ENCODE measurements around the gene MPHOSPH10. TPM values are rescaled to one million over a fixed set of nuclear protein-coding genes. Genes with fewer than 3 reads are reported as not detected.
"Not testable (repeated sequence)": the region's sequence is repeated elsewhere in the genome, so short reads cannot be mapped to it uniquely, and the experiment has no call there.

The MPHOSPH10 gene
- total RNA-seq, 2 donors from 2014 or later = 14.0 to 17.3 TPM

- Histone ChIP-seq H3K4me3 (peak overlapping the region in 1 of 2 donors; percentile 22), H3K4me1 (peaks cover 0 to 10% of the 10 kb centered on the region in 2 donors), H3K27ac (no peak overlapping the region), H3K9me3 (no peaks in the 10 kb centered on the region), H3K27me3 (no peaks in the 10 kb centered on the region), H3K36me3 (no peaks in the 10 kb centered on the region)
- TF ChIP-seq CTCF (IDR thresholded peaks at IDR 0.05) = peak; percentile 36 to 75
- no peak for DNase-seq (ENCODE audit: low spot score)
Observed at GRCh38 chr2:71157124-71157793, 26.8 kb downstream of the MPHOSPH10 start.

GRCh38 chr2:71166812-71167211 lies 36.4 kb downstream of the MPHOSPH10 start:
- H3K27me3 ChIP-seq = no peaks in the 10 kb centered on the region
- no peak overlapping the region for H3K27ac ChIP-seq
- no peak for TF ChIP-seq CTCF (IDR thresholded peaks at IDR 0.05)

GRCh38 chr2:71173096-71173495 lies 42.7 kb downstream of the MPHOSPH10 start:
- Histone ChIP-seq H3K36me3 (no peaks in the 10 kb centered on the region), H3K27me3 (no peaks in the 10 kb centered on the region), H3K4me3 (no peak overlapping the region), H3K9me3 (no peaks in the 10 kb centered on the region), H3K4me1 (no peaks in the 10 kb centered on the region), H3K27ac (no peak overlapping the region)
- no peak for TF ChIP-seq CTCF (IDR thresholded peaks at IDR 0.05)
- no peak for DNase-seq (ENCODE audit: low spot score)

More at GRCh38 chr2:71166812-71167211, 36.4 kb downstream of the MPHOSPH10 start:
- Histone ChIP-seq H3K4me3 (no peak overlapping the region), H3K4me1 (no peaks in the 10 kb centered on the region), H3K9me3 (no peaks in the 10 kb centered on the region), H3K36me3 (no peaks in the 10 kb centered on the region)
- no peak for DNase-seq (ENCODE audit: low spot score)

- Histone ChIP-seq H3K4me3 (no peak overlapping the region), H3K27me3 (no peaks in the 10 kb centered on the region), H3K4me1 (no peaks in the 10 kb centered on the region), H3K9me3 (no peaks in the 10 kb centered on the region), H3K36me3 (no peaks in the 10 kb centered on the region), H3K27ac (no peak overlapping the region)
- DNase-seq (ENCODE audit: low spot score) = no peak
- TF ChIP-seq CTCF (IDR thresholded peaks at IDR 0.05) = no peak
Observed at GRCh38 chr2:71174207-71174606, 43.8 kb downstream of the MPHOSPH10 start.

GRCh38 chr2:71178836-71179235 lies 48.4 kb downstream of the MPHOSPH10 start:
- H3K27ac ChIP-seq; H3K36me3 ChIP-seq; H3K9me3 ChIP-seq; H3K27me3 ChIP-seq; DNase-seq (ENCODE audit: low spot score); H3K4me1 ChIP-seq; H3K4me3 ChIP-seq: not testable (repeated sequence)

GRCh38 chr2:71181316-71181715 lies 50.9 kb downstream of the MPHOSPH10 start:
- Histone ChIP-seq H3K27me3 (no peaks in the 10 kb centered on the region), H3K27ac (no peak overlapping the region), H3K4me1 (no peaks in the 10 kb centered on the region), H3K9me3 (no peaks in the 10 kb centered on the region), H3K4me3 (no peak overlapping the region), H3K36me3 (no peaks in the 10 kb centered on the region)
- TF ChIP-seq CTCF (IDR thresholded peaks at IDR 0.05) = no peak
- DNase-seq (ENCODE audit: low spot score) = no peak

- not testable (repeated sequence) for H3K36me3 ChIP-seq; H3K4me3 ChIP-seq; H3K27me3 ChIP-seq; H3K27ac ChIP-seq; DNase-seq (ENCODE audit: low spot score); H3K4me1 ChIP-seq; H3K9me3 ChIP-seq
Observed at GRCh38 chr2:71183306-71184115, 53.1 kb downstream of the MPHOSPH10 start.
